ENCODE measurements around the gene NFKB2.

NFKB2 gene

GRCh38 chr10:102435529-102436233, 40.2 kb downstream of the NFKB2 start:
- Mint-ChIP-seq H3K4me1 (peaks cover 66% of the 10 kb centered on the region), H3K36me3 (peaks cover 8% of the 10 kb centered on the region), H3K9me3 (no peaks in the 10 kb centered on the region), H3K27ac (peak overlapping the region; percentile 95), H3K4me3 (peak overlapping the region; percentile 90)
- ATAC-seq (peak; percentile 27), DNase-seq (ENCODE audit: low spot score in 2 of 2) (peak in 1 of 2 donors; percentile 71)

- Mint-ChIP-seq H3K4me1 (peaks cover 65% of the 10 kb centered on the region), H3K27ac (peak overlapping the region; percentile 95), H3K36me3 (peaks cover 8% of the 10 kb centered on the region), H3K4me3 (peak overlapping the region; percentile 90), H3K9me3 (no peaks in the 10 kb centered on the region)
- DNase-seq (ENCODE audit: low spot score in 2 of 2): no peak
- no peak for ATAC-seq
These were observed 40.8 kb downstream of the NFKB2 start for GRCh38 chr10:102436312-102436711.

- H3K36me3 Mint-ChIP-seq: peaks cover 8% of the 10 kb centered on the region
- no peaks in the 10 kb centered on the region for H3K9me3 Mint-ChIP-seq
- peak overlapping the region; percentile 90 for H3K4me3 Mint-ChIP-seq
- H3K27ac Mint-ChIP-seq: no peak overlapping the region
- DNase-seq (ENCODE audit: low spot score in 2 of 2) (no peak), ATAC-seq (no peak)
- peaks cover 55% of the 10 kb centered on the region for H3K4me1 Mint-ChIP-seq
These were observed 42.0 kb downstream of the NFKB2 start for GRCh38 chr10:102437515-102437914.

GRCh38 chr10:102438374-102438773, 42.9 kb downstream of the NFKB2 start:
- ATAC-seq: no peak
- peaks cover 46% of the 10 kb centered on the region for H3K4me1 Mint-ChIP-seq
- H3K9me3 Mint-ChIP-seq: no peaks in the 10 kb centered on the region
- no peak overlapping the region for H3K4me3 Mint-ChIP-seq
- DNase-seq (ENCODE audit: low spot score in 2 of 2): no peak
- peaks cover under 1% of the 10 kb centered on the region for H3K36me3 Mint-ChIP-seq
- no peak overlapping the region for H3K27ac Mint-ChIP-seq

GRCh38 chr10:102444851-102445250, 49.3 kb downstream of the NFKB2 start:
- DNase-seq (ENCODE audit: low spot score in 2 of 2) (no peak), ATAC-seq (no peak)
- H3K9me3 Mint-ChIP-seq: no peaks in the 10 kb centered on the region
- peaks cover 8% of the 10 kb centered on the region for H3K4me1 Mint-ChIP-seq
- H3K4me3 Mint-ChIP-seq: no peak overlapping the region
- no peak overlapping the region for H3K27ac Mint-ChIP-seq
- H3K36me3 Mint-ChIP-seq: peaks cover 6% of the 10 kb centered on the region

- Mint-ChIP-seq H3K9me3 (no peaks in the 10 kb centered on the region), H3K4me3 (peak overlapping the region; percentile 90), H3K4me1 (peaks cover 31% of the 10 kb centered on the region), H3K27ac (peak overlapping the region; percentile 94), H3K36me3 (peaks cover 45% of the 10 kb centered on the region)
- DNase-seq (ENCODE audit: low spot score in 2 of 2) (peak; percentile 57 to 86), ATAC-seq (peak; percentile 76)
These were observed 54.0 kb downstream of the NFKB2 start for GRCh38 chr10:102449321-102450123.

GRCh38 chr10:102450124-102450373, 54.5 kb downstream of the NFKB2 start:
- Mint-ChIP-seq H3K4me3 (peak overlapping the region; percentile 90), H3K27ac (peak overlapping the region; percentile 94), H3K9me3 (no peaks in the 10 kb centered on the region), H3K36me3 (peaks cover 51% of the 10 kb centered on the region), H3K4me1 (peaks cover 31% of the 10 kb centered on the region)
- peak; percentile 0 for ATAC-seq
- DNase-seq (ENCODE audit: low spot score in 2 of 2): no peak

GRCh38 chr10:102450374-102451104, 55.0 kb downstream of the NFKB2 start:
- Mint-ChIP-seq H3K9me3 (no peaks in the 10 kb centered on the region), H3K27ac (peak overlapping the region; percentile 94), H3K36me3 (peaks cover 56% of the 10 kb centered on the region), H3K4me3 (peak overlapping the region; percentile 90), H3K4me1 (peaks cover 31% of the 10 kb centered on the region)
- peak; percentile 80 to 89 for DNase-seq (ENCODE audit: low spot score in 2 of 2)
- ATAC-seq: peak; percentile 87

GRCh38 chr10:102451105-102451969, 55.8 kb downstream of the NFKB2 start, which contains the start of gene C10orf95:
Gene C10orf95, minus strand, starts transcription at chr10:102451543. Its CDS starts 450 bp downstream, at chr10:102451093.
- H3K27ac Mint-ChIP-seq: peak within 1 kb of the TSS; percentile 94
- peaks cover 56% of the 10 kb centered on the region for H3K36me3 Mint-ChIP-seq
- DNase-seq (ENCODE audit: low spot score in 2 of 2) (peak in 1 of 2 donors; percentile 60), ATAC-seq (no peak)
- H3K4me3 Mint-ChIP-seq: peak within 1 kb of the TSS; percentile 90
- H3K4me1 Mint-ChIP-seq: peaks cover 31% of the 10 kb centered on the region
- H3K9me3 Mint-ChIP-seq: no peaks in the 10 kb centered on the region

All from stimulated activated effector memory CD8-positive, alpha-beta T cell treated with anti-CD3 and anti-CD28 coated beads, Interleukin-12 subunit alpha, Interleukin-12 subunit beta, amount 100 ng/mL, for 72 hours (primary cell).